Effector memory CD4-positive, alpha-beta T cell (primary cell): Measurements from ENCODE around the gene KCNT1.

Experiments used
- DNase-seq, 3 donors: peaks; one replicate each; pipeline ENCODE4 v3.0.0-alpha.2; 2020
- H3K27ac ChIP-seq: 2 replicates; pipeline ENCODE4 v1.7.0; 2013; ENCODE audit warnings: mild to moderate bottlenecking, low read length, moderate library complexity; ENCODE audit not compliant: insufficient read depth, poor library complexity, severe bottlenecking
- H3K27me3 ChIP-seq: replicated peaks from 2 replicates; pipeline ENCODE4 v1.7.0; 2013; ENCODE audit warnings: mild to moderate bottlenecking, low read length; ENCODE audit not compliant: insufficient read depth, control insufficient read depth, poor library complexity, severe bottlenecking
- H3K36me3 ChIP-seq: 2 replicates; pipeline ENCODE4 v1.7.0; 2013; ENCODE audit warnings: mild to moderate bottlenecking, low read length, moderate library complexity; ENCODE audit not compliant: control insufficient read depth, insufficient read depth
- H3K4me1 ChIP-seq: 2 replicates; pipeline ENCODE4 v1.7.0; 2013; ENCODE audit warnings: low read length, mild to moderate bottlenecking; ENCODE audit not compliant: control insufficient read depth, insufficient read depth, poor library complexity, severe bottlenecking
- H3K4me3 ChIP-seq: 2 replicates; pipeline ENCODE4 v1.7.0; 2013; ENCODE audit warnings: low read length, low read depth, mild to moderate bottlenecking; ENCODE audit not compliant: insufficient read depth, poor library complexity, severe bottlenecking
- H3K9me3 ChIP-seq: 2 replicates; pipeline ENCODE4 v1.7.0; 2013; ENCODE audit warnings: mild to moderate bottlenecking, low read length, moderate library complexity; ENCODE audit not compliant: control insufficient read depth

The KCNT1 gene

GRCh38 chr9:135795391-135795790, 93.4 kb downstream of the KCNT1 start:
- H3K27me3 ChIP-seq = no peaks in the 10 kb centered on the region
- H3K4me1 ChIP-seq = no peaks in the 10 kb centered on the region
- no peak for DNase-seq
- no peaks in the 10 kb centered on the region for H3K9me3 ChIP-seq
- no peaks in the 10 kb centered on the region for H3K36me3 ChIP-seq
- H3K27ac ChIP-seq = no peak overlapping the region
- no peak overlapping the region for H3K4me3 ChIP-seq

GRCh38 chr9:135796784-135797485, 95.0 kb downstream of the KCNT1 start:
- no peaks in the 10 kb centered on the region for H3K4me1 ChIP-seq
- H3K27ac ChIP-seq = no peak overlapping the region
- no peaks in the 10 kb centered on the region for H3K27me3 ChIP-seq
- DNase-seq = no peak
- H3K4me3 ChIP-seq = no peak overlapping the region
- H3K9me3 ChIP-seq = no peaks in the 10 kb centered on the region
- H3K36me3 ChIP-seq = no peaks in the 10 kb centered on the region

GRCh38 chr9:135797507-135798262, 95.7 kb downstream of the KCNT1 start:
- H3K36me3 ChIP-seq = no peaks in the 10 kb centered on the region
- H3K4me1 ChIP-seq = no peaks in the 10 kb centered on the region
- H3K27ac ChIP-seq = no peak overlapping the region
- no peak for DNase-seq
- no peaks in the 10 kb centered on the region for H3K9me3 ChIP-seq
- H3K27me3 ChIP-seq = no peaks in the 10 kb centered on the region
- no peak overlapping the region for H3K4me3 ChIP-seq

DNA sequence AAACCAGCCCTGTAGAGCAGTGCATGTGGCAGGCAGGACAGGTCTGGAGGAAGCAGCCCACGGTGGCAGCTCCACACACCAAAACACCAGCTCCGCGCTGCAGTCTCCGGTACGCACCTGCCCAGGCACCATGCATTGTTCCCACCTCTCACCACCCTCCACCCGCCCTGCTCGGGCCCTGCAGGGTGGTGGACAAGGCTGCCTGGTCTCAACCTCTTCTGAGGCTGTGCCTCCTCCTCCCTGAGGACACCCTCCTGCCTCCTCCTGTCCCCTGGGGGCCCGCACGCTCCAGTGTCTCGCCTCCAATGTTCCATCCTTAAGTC, 96.2 kb downstream of the KCNT1 start:
- H3K4me3 ChIP-seq = no peak overlapping the region
- H3K4me1 ChIP-seq = no peaks in the 10 kb centered on the region
- no peaks in the 10 kb centered on the region for H3K9me3 ChIP-seq
- DNase-seq = no peak
- H3K27ac ChIP-seq = no peak overlapping the region
- no peaks in the 10 kb centered on the region for H3K27me3 ChIP-seq
- H3K36me3 ChIP-seq = no peaks in the 10 kb centered on the region

DNA sequence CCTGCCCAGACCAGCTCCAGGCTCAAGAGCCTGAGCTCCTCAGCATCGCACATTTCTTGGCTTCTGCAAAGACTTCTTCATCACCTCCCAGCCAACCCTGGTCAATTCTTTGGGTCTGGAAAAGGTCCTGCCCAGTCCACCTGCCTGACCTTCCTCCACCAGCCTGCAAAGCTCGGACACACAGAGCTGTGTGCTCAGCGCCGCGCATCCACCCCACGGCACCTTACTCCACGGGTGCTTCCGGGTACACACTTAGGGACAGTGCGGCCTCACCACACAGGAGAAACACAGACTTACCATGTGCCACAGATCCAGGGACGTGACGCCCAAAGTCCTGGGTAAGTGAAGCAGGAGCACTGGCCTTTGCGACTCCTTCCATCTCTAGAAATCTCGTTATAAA, 97.3 kb downstream of the KCNT1 start:
- no peak for DNase-seq
- H3K36me3 ChIP-seq = no peaks in the 10 kb centered on the region
- no peaks in the 10 kb centered on the region for H3K9me3 ChIP-seq
- no peak overlapping the region for H3K27ac ChIP-seq
- H3K4me3 ChIP-seq = no peak overlapping the region
- H3K4me1 ChIP-seq = no peaks in the 10 kb centered on the region
- H3K27me3 ChIP-seq = no peaks in the 10 kb centered on the region

GRCh38 chr9:135801070-135801469, 99.1 kb downstream of the KCNT1 start:
- DNase-seq = no peak
- H3K4me3 ChIP-seq = no peak overlapping the region
- H3K27ac ChIP-seq = no peak overlapping the region
- no peaks in the 10 kb centered on the region for H3K9me3 ChIP-seq
- H3K27me3 ChIP-seq = no peaks in the 10 kb centered on the region
- H3K36me3 ChIP-seq = no peaks in the 10 kb centered on the region
- H3K4me1 ChIP-seq = no peaks in the 10 kb centered on the region

GRCh38 chr9:135802876-135803419, 101.0 kb downstream of the KCNT1 start:
- Histone ChIP-seq H3K4me3 (no peak overlapping the region), H3K4me1 (no peaks in the 10 kb centered on the region), H3K36me3 (no peaks in the 10 kb centered on the region), H3K27ac (no peak overlapping the region), H3K27me3 (no peaks in the 10 kb centered on the region), H3K9me3 (no peaks in the 10 kb centered on the region)
- no peak for DNase-seq

- Histone ChIP-seq H3K27me3 (no peaks in the 10 kb centered on the region), H3K4me3 (no peak overlapping the region), H3K9me3 (no peaks in the 10 kb centered on the region), H3K4me1 (no peaks in the 10 kb centered on the region), H3K27ac (no peak overlapping the region), H3K36me3 (no peaks in the 10 kb centered on the region)
- no peak for DNase-seq
Measured at GRCh38 chr9:135803441-135803840, 101.5 kb downstream of the KCNT1 start.

DNA sequence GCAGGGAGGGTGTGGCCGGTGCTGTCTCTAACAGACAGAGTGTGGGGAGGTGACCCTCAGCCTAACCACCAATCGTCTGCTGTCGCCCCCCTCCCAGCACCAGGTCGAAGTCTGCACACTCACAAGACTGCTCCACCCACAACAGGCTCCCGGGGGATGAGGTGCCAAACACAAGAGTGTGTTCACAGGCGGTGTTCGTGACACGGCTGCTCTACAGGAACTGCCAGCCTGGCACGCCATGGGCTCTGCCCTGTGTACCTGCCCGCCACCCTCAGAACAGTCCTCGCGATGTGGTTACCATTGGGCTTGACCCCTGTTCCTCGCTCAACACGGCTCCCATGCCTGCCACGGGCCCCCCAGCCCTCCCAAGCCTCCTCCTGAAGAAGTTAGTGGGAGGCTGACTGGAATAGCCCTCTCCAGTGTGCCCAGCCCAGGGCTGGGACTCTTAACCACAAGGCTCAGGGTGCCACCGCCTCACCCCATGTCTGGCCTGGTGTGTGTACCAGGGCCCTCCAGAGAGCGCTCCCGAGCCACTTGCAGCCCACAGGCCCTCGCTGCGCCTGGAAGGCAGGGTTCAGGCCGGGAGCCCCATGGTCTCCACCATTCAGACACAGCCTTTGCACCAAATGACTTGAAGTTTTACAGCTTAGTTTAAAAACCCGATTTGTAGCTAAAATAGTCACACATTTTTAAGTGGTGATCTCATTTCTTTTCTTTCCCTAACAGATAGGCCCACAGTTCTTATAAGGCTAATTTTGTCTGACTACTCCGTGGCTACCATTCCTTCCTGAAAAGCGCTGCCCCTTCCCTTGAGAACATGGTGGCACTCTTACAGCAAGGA, 102.8 kb downstream of the KCNT1 start:
- no peaks in the 10 kb centered on the region for H3K9me3 ChIP-seq
- no peak for DNase-seq
- H3K4me1 ChIP-seq = no peaks in the 10 kb centered on the region
- no peak overlapping the region for H3K4me3 ChIP-seq
- no peaks in the 10 kb centered on the region for H3K27me3 ChIP-seq
- H3K27ac ChIP-seq = no peak overlapping the region
- peaks cover under 1% of the 10 kb centered on the region for H3K36me3 ChIP-seq
